Islet precursor cell (in vitro differentiated cells): ENCODE results near the gene CLIP2.
"Not testable (repeated sequence)": the region's sequence is repeated elsewhere in the genome, so short reads cannot be mapped to it uniquely, and the experiment has no call there.

Experiments
- DNase-seq: peaks from one replicate; pipeline ENCODE4 v3.0.0-alpha.2; 2018

The CLIP2 gene

GRCh38 chr7:74407958-74408357 is 118.8 kb downstream of the CLIP2 start:
- no peak for DNase-seq

- no peak for DNase-seq
Measured at GRCh38 chr7:74409571-74409970, 120.4 kb downstream of the CLIP2 start.

DNA sequence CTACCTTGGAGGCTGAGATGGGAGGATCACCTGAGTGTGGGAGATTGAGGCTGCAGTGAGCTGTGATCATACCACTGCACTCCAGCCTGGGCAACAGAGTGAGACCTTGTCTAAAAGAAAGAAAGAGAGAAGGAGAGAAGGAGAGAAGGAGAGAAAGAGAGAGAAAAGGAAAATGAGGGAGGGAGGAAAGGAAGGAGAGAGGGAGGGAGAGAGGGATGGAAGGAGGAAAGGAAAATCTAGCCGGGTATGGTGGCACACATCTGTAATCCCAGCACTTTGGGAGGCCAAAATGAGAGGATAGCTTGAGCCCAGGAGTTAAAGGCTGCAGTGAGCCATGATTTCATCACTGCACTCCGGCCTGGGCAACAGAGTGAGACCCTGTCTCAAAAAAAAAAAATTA is 121.6 kb downstream of the CLIP2 start:
- no peak for DNase-seq

GRCh38 chr7:74411571-74411970 is 122.4 kb downstream of the CLIP2 start:
- not testable (repeated sequence) for DNase-seq

DNA sequence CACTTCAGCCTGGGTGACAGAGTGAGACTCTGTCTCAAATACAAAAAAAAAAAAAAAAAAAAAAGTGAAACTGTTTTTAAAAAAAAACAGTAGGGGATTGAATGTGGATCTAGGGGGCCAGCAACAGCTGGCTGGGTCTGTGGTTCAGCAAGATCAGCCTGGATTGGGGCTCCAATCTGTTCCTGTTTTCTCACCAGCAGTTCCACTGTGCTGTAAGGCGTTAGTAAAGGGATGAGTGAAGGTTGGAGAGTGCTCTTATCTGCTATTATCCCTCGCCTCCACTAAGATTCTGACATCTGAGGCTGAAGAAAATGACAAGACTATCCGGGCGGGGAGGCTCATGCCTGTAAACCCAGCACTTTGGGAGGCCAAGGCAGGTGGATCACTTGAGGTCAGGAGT is 122.8 kb downstream of the CLIP2 start:
- DNase-seq = no peak

- no peak for DNase-seq
Measured at GRCh38 chr7:74412603-74413002, 123.4 kb downstream of the CLIP2 start.

DNA sequence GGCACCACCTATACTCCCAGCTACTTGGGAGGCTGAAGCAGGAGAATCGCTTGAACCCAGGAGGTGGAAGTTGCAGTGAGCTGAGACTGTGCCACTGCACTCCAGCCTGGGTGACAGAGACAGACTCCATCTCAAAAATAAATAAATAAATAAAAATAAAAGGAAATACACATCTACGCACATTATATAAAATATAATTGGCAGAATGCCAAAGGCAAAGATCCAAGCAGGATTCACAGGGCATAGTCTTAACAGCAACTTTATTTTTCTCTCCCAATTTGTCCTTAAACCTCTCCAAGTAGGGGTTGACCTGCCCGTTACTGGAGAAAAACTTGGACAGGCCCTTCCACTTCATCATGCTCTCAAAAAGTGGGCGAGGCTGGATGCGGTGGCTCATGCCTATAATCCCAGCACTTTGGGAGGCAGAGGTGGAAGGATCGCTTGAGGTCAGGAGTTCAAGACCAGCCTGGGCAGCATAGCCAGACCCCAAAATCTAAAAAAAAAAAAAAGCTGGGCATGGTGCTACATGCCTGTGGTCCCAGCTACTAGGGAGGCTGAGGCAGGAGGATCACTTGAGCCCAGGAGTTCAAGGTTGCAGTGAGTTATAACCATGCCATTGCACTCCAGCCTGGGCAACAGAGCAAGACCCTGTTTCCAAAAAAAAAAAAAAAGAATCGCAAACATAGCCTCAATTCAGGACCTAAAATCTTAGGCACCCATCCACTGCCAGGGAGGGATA is 125.6 kb downstream of the CLIP2 start:
- not testable (repeated sequence) for DNase-seq

- peak; percentile 80 for DNase-seq
Measured at GRCh38 chr7:74417419-74417971, 128.3 kb downstream of the CLIP2 start.

DNA sequence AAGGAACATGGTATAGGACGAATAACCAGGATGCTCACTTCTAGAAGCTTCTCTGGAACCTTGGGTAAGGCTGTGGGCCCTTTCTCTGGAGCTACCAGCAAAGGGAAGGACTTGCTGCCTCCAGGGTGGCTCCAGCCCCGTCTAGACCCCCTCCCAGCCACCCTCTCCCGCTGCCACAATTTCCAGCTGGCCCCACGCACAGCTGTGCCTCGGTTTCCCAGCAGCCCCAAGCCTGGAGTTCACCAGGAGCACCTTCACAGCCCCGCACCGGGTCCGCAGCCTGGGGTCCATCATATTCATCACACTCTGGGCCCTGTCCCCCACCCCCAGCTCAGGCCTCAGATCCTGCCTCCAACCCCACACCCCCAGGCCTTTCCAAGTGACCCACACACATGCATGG is 128.9 kb downstream of the CLIP2 start:
- DNase-seq = no peak

- DNase-seq = no peak
Measured at GRCh38 chr7:74418538-74418937, 129.3 kb downstream of the CLIP2 start.

DNA sequence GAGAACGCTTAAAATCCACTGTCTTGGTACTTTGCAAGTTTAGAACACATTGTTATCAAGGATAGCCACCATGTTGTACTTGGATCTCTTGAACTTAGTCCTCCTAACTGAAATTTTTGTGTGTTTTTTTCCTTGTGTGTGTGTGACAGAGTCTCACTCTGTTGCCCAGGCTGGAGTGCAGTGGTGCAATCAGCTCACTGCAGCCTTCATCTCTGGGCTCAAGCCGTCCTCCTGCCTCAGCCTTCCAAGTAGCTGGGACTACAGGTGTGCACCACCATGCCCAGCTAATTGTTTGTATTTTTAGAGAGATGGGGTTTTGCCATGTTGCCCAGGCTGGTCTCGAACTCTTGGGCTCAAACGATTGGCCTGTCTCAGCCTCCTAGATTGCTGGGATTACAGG is 130.0 kb downstream of the CLIP2 start:
- not testable (repeated sequence) for DNase-seq

- no peak for DNase-seq
Measured at GRCh38 chr7:74420006-74420405, 130.8 kb downstream of the CLIP2 start.

DNA sequence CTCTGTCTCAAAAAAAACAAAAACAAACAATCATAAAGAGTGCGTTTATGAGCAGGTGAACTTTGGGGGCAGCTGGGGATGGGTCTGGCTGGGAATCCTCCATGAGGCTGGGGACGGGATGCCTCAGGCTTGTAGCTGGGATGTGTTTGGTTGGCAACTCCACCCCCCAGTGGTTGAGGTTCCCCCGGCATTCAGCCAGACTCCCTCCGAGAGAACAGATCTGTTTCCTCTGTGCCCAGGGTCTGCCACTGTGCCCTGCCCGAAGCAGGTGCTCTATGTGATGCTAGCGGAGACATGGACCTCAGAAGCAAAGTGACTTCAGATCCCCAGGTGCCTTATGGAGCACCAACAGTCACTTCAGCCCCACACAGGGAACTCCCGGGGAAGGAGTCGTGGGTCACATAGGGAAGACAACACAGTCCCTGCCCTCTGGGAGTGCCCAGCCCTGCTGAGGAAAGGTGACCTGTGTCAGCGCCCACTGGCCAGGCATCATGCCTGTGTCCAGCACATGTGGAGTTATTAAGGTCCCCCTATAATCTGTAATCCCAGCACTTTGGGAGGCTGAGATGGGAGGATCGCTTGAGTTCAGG is 135.2 kb downstream of the CLIP2 start:
- no peak for DNase-seq

DNA sequence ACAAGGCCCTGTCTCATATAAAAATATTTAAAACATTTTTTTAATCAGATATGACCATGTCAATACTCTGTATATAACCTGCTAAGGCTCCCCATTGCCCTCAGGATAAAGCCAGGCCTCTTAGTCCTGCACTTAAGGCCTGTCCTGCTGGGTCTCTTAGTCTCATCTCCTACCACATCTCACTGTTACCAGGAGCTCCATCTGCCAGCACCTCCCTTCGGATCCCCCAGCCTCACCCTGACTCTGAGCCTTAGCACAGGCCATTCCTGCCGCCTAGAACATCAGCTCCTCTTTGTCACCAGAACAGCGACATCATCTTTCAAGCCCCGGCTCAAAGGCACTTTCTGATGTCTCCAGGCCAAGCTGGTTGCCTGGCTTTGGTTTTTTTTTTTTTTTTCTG is 138.8 kb downstream of the CLIP2 start:
- DNase-seq = no peak

DNA sequence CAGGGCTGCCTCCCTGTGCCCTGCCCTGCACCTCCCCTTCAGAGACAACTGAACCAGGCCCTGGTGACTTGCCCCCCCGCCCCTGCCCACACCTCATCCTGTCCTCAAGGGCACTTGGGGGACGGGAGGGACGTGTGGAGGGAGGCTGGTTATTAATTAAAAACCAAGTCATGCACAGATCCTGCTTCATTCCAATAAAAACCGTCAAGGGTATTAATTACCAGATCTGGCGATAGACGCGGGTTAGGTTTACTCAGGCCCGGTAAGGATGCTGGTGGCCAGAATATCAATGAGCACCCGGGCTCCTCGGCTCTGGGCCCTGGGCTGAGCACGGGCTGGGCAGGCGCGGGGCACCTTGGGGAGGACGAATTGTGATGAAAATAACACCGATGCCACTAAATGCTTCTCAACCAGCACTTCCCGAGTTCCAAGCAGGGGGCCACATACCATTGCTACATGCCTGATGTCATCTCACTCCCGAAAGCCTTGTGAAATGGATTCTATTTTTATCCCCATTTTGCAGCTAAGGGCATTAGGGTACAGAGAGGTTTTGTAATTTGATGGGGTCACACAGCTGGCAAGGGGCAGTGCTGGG is 140.0 kb downstream of the CLIP2 start:
- DNase-seq = no peak

GRCh38 chr7:74430409-74430808 is 141.2 kb downstream of the CLIP2 start:
- DNase-seq = not testable (repeated sequence)

GRCh38 chr7:74430961-74431466 is 141.8 kb downstream of the CLIP2 start:
- no peak for DNase-seq

DNA sequence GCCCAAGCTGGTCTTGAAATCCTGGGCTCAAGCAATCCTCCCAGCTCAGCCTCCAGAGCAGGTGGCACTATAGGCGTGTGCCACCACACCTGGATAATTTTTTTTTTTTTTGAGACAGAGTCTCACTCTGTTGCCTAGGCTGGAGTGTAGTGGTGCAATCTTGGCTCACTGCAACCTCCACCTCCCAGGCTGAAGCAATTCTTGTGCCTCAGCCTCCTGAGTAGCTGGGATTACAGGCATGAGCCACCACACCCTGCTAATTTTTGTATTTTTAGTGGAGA is 148.0 kb downstream of the CLIP2 start:
- DNase-seq = not testable (repeated sequence)

DNA sequence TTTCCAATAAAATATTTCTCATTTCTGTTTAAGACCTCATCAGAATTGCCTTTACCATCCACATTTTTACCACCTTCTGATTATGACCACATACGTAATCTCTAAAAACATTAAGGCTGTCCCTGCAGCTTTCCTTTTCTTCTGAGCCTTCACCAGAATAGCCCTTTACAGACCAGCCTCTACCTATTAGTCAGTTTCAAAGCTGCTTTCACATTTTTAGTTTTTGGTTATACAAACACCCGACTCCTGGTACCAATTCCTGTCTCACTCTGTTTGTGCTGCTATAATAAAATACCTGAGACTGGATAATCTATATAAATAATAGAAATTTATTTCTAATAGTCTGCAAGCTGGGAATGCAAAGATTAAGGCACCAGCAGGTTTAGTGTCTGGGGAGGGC is 149.1 kb downstream of the CLIP2 start:
- DNase-seq = no peak

- DNase-seq = no peak
Measured at GRCh38 chr7:74439541-74439940, 150.3 kb downstream of the CLIP2 start.

GRCh38 chr7:74440143-74440542 is 150.9 kb downstream of the CLIP2 start:
- not testable (repeated sequence) for DNase-seq

- DNase-seq = no peak
Measured at GRCh38 chr7:74441801-74442200, 152.6 kb downstream of the CLIP2 start.

DNA sequence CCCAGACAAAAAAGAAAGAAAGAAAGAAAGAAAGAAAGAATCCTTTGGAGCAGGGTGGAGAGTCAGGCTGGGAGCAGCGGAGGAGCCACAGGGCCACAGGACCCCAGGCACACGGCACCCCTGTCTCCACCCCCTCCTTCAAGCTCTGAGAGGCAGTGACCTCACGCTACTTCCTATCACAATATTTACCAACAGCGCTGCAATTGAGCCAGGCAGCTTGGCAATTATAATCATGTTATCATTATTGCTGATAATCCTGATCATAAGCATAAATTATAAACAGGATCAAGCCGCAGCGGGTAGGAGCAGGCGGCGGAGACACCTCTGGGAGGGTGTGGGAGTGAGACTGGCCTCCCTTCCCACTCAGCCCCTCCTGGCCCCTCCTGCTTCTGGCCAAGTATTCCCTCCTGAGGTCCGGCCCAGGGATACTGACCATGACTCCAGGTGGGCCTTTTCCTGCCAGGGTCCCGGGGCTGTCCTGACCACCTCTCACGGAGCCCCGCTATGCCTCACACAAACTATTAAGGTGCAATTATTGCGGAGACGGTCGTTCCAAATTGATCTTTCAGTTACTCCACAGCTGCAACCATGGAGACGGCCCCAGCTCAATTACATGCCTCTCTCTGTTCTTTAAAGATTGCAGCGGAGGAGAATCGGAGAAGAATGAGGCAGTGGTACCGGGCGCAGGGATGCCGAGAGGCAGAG is 154.5 kb downstream of the CLIP2 start:
- no peak for DNase-seq

- DNase-seq = no peak
Measured at GRCh38 chr7:74449144-74449543, 159.9 kb downstream of the CLIP2 start.
